ENCODE data around the gene ANKRD63.

Gene ANKRD63

DNA sequence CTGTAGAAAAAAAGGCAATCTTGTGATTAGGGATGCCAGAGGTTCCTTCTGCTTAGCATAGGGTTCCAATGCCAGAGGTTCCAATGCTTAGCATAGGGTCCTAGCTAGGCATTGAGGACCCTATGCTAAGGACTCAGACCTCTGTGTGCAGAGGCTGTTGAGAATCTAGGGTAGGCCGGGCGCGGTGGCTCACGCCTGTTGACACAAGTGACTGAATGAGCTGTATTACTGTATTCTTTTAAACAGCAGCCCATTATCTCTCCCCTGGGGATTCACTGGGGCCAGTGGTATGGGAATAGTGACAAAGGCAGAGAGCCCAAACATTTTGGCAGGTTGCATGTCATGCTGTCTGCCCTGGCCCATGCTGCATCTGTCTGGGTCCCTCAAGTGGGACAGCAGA is 27.8 kb downstream of the ANKRD63 start:
- TF ChIP-seq, protein P1, sequence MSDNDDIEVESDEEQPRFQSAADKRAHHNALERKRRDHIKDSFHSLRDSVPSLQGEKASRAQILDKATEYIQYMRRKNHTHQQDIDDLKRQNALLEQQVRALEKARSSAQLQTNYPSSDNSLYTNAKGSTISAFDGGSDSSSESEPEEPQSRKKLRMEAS (IDR thresholded peaks at IDR 0.05; ENCODE audit: low read depth, low read length), result no peak
- no peak for TF ChIP-seq POLR2A (IDR thresholded peaks at IDR 0.05; ENCODE audit: extremely low read depth, insufficient read length)
- no peak overlapping the region for H3K4me3 ChIP-seq (ENCODE audit: low read depth, low read length)
- DNase-seq (ENCODE audit: low read depth), result no peak

- TF ChIP-seq MYC (IDR thresholded peaks at IDR 0.05; ENCODE audit: low read depth, low read length) (no peak), POLR2A (IDR thresholded peaks at IDR 0.05; ENCODE audit: extremely low read depth, insufficient read length) (no peak)
- TF ChIP-seq, protein P1 (IDR thresholded peaks at IDR 0.05; ENCODE audit: low read depth, low read length), result no peak
- TF ChIP-seq, protein P2, sequence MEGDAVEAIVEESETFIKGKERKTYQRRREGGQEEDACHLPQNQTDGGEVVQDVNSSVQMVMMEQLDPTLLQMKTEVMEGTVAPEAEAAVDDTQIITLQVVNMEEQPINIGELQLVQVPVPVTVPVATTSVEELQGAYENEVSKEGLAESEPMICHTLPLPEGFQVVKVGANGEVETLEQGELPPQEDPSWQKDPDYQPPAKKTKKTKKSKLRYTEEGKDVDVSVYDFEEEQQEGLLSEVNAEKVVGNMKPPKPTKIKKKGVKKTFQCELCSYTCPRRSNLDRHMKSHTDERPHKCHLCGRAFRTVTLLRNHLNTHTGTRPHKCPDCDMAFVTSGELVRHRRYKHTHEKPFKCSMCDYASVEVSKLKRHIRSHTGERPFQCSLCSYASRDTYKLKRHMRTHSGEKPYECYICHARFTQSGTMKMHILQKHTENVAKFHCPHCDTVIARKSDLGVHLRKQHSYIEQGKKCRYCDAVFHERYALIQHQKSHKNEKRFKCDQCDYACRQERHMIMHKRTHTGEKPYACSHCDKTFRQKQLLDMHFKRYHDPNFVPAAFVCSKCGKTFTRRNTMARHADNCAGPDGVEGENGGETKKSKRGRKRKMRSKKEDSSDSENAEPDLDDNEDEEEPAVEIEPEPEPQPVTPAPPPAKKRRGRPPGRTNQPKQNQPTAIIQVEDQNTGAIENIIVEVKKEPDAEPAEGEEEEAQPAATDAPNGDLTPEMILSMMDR (IDR thresholded peaks at IDR 0.05; ENCODE audit: low read depth, low read length), result no peak
- no peak for DNase-seq (ENCODE audit: low read depth)
- no peak overlapping the region for H3K4me3 ChIP-seq (ENCODE audit: low read depth, low read length)
Measured at GRCh38 chr15:40254452-40254851, 28.4 kb downstream of the ANKRD63 start.

DNA sequence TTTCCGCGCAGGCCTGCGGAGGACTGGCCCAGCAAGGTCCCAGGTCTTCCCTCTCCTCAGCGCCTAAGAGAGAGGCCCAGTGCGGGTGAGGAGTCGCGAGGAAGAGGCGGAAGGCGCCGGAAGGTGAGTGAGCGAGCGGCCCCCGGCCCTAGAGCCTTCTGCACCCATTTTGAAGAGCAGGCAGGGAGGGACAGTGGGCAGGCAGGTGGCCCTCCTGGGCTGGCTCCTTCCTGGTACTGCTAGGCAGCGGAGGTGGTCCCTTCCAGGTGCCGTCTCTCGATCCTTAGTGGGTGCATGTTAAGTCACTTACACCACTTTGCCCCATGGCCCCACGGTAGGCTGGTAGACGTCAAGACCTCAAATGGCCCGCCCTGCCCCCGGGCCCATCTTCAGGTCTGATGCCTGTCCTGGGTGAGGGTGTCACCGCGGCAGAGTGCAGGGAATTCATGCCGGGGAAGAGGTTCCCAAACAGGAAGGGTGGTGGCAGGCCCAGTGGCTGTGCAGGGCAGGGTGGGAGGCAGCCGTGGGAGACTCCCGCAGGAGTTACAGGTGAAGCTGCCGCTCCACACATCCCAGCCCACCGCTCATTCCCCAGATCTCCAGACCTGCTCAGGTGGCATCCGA is 29.6 kb downstream of the ANKRD63 start:
- H3K4me3 ChIP-seq (ENCODE audit: low read depth, low read length), result no peak overlapping the region
- no peak for DNase-seq (ENCODE audit: low read depth)
- TF ChIP-seq, protein P2 (IDR thresholded peaks at IDR 0.05; ENCODE audit: low read depth, low read length), result no peak
- no peak for TF ChIP-seq MYC (IDR thresholded peaks at IDR 0.05; ENCODE audit: low read depth, low read length)
- TF ChIP-seq, protein P1 (IDR thresholded peaks at IDR 0.05; ENCODE audit: low read depth, low read length), result no peak
- no peak for TF ChIP-seq POLR2A (IDR thresholded peaks at IDR 0.05; ENCODE audit: extremely low read depth, insufficient read length)

DNA sequence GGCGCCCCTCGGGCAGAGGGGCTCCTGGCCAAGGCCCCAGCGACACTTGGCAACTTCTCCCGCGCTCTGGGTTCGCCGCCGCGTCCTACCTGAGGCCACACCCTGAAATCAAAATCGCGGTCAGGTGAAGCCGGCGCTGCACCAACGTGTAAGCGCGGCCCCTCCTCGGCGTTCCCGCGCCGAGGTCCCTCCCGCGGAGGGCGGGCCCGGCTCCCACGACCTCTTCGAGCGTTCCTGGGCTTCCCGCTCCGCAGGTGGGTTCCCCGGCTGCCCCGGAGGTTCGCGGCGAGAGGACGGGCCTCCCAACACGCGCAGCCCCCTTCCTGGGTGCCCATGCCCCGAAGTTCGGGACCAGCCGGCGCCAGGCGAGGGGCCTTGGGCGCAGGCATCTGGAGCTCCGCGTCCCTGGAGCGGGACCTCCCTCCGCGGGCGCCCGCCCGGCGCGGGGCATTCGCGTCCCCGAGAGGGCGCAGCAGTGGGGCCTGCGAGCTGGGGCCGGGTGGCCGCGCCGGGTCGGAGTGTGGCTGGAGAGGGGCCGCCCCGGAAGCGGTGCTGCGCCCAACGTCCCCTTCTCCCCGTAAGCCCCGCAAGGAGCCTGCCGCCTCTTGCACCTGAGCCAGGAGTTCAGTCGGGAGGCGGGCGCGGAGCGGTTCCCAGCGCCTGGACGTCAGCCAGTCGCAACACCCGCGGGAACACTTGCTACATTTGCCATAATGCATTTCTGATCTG is 30.3 kb downstream of the ANKRD63 start:
- H3K4me3 ChIP-seq (ENCODE audit: low read depth, low read length), result no peak overlapping the region
- DNase-seq (ENCODE audit: low read depth), result no peak
- TF ChIP-seq POLR2A (IDR thresholded peaks at IDR 0.05; ENCODE audit: extremely low read depth, insufficient read length) (no peak), MYC (IDR thresholded peaks at IDR 0.05; ENCODE audit: low read depth, low read length) (no peak)
- TF ChIP-seq, protein P1 (IDR thresholded peaks at IDR 0.05; ENCODE audit: low read depth, low read length), result no peak
- TF ChIP-seq, protein P2 (IDR thresholded peaks at IDR 0.05; ENCODE audit: low read depth, low read length), result no peak

DNA sequence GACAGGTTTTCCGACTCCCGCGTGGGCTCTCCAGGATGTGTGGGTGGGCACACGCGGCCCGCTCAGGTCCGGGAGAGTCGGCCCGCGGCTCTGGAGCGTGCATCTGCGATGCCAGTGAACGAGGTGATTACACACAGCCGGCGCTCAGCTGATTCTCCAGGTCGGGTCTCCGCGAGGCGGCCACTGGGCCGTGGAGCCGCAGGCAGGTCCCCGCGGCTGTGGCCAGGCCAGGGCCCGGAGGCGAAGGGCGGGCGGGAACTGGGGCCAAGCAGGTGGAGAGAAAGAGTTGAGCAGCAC is 30.8 kb downstream of the ANKRD63 start:
- H3K4me3 ChIP-seq (ENCODE audit: low read depth, low read length), result no peak overlapping the region
- DNase-seq (ENCODE audit: low read depth), result no peak
- TF ChIP-seq, protein P2 (IDR thresholded peaks at IDR 0.05; ENCODE audit: low read depth, low read length), result no peak
- TF ChIP-seq MYC (IDR thresholded peaks at IDR 0.05; ENCODE audit: low read depth, low read length), result no peak
- TF ChIP-seq, protein P1 (IDR thresholded peaks at IDR 0.05; ENCODE audit: low read depth, low read length), result no peak
- TF ChIP-seq POLR2A (IDR thresholded peaks at IDR 0.05; ENCODE audit: extremely low read depth, insufficient read length), result no peak

GRCh38 chr15:40251486-40252140 is 31.3 kb downstream of the ANKRD63 start:
- TF ChIP-seq MYC (IDR thresholded peaks at IDR 0.05; ENCODE audit: low read depth, low read length) (no peak), POLR2A (IDR thresholded peaks at IDR 0.05; ENCODE audit: extremely low read depth, insufficient read length) (no peak)
- TF ChIP-seq, protein P2 (IDR thresholded peaks at IDR 0.05; ENCODE audit: low read depth, low read length), result no peak
- TF ChIP-seq, protein P1 (IDR thresholded peaks at IDR 0.05; ENCODE audit: low read depth, low read length), result no peak
- H3K4me3 ChIP-seq (ENCODE audit: low read depth, low read length), result no peak overlapping the region
- no peak for DNase-seq (ENCODE audit: low read depth)

Data from NB4 (cell line).